ENCODE data around the gene FLNA.
"Not testable (repeated sequence)": the region's sequence is repeated elsewhere in the genome, so short reads cannot be mapped to it uniquely, and the experiment has no call there.

DNA sequence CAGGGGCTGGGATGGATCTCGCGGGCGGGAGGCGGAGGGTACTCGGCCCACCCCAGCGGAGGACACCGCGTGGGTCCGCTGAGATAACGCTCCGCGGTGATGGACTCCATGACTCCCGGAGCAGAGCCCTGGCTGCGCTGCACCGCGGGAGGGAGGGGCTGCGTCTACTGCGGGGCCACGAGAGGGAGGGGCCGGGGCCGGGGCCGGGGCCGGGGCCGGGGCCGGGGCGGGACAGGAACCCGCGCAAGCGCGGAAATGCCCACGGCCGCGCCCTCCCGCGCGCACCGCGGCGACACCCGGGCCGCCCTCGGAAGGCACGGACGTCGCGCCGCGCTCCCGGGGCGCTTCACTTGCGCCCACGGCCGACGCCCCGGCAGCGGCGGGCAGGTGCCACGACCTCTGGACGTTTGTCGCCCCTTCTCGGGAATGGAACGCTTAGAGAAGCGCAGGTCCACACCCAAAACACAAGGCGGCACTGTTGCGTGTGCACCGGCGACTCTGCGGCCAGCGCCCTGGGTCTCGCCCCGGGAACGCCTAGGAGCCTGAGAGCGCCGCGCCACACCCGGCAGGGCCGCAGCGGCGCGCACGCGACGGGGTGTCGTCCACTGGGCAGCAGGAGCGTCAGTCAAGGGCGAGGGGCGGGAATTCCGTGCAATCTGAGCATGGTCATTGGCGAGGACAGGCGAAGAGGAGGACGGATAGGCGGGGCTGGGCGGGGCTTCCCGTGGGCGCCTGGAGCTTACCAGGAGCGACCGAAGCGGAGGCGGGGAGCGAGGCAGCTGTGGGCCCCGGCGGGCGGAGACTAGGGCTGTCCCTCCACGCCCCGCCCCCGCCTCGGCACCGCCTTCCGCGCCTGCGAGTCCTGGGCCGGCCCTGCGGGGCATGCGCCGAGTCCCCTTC is 32.8 kb downstream of the FLNA start:
- TF ChIP-seq, protein P1, sequence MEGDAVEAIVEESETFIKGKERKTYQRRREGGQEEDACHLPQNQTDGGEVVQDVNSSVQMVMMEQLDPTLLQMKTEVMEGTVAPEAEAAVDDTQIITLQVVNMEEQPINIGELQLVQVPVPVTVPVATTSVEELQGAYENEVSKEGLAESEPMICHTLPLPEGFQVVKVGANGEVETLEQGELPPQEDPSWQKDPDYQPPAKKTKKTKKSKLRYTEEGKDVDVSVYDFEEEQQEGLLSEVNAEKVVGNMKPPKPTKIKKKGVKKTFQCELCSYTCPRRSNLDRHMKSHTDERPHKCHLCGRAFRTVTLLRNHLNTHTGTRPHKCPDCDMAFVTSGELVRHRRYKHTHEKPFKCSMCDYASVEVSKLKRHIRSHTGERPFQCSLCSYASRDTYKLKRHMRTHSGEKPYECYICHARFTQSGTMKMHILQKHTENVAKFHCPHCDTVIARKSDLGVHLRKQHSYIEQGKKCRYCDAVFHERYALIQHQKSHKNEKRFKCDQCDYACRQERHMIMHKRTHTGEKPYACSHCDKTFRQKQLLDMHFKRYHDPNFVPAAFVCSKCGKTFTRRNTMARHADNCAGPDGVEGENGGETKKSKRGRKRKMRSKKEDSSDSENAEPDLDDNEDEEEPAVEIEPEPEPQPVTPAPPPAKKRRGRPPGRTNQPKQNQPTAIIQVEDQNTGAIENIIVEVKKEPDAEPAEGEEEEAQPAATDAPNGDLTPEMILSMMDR (IDR thresholded peaks at IDR 0.05): not testable (repeated sequence)
- TF ChIP-seq POLR2A (IDR thresholded peaks at IDR 0.05): not testable (repeated sequence)

Measured in testis (tissue), 2 donors.